Loucy (cell line): Measurements from ENCODE around the gene C12orf60.

Experiments
- CTCF ChIP-seq: fragments of 200-600 bp; sonication (generic); conservative IDR thresholded peaks from 2 replicates; pipeline ENCODE4 v1.5.1; 2014; ENCODE audit warnings: mild to moderate bottlenecking, antibody characterized with exemption, low read length
- EZH2phosphoT487 ChIP-seq: fragments of 200-600 bp; IDR thresholded peaks from 2 replicates; pipeline ENCODE4 v1.6.1; 2018; ENCODE audit warnings: antibody characterized with exemption, mild to moderate bottlenecking, moderate library complexity, borderline replicate concordance

GRCh38 chr12:14802721-14803010, 804 bp upstream of the C12orf60 start:
- TF ChIP-seq CTCF = no peak
- no peak for TF ChIP-seq EZH2phosphoT487
